ENCODE data around the gene API5. TPM values are rescaled to one million over a fixed set of nuclear protein-coding genes. Genes with fewer than 3 reads are reported as not detected.

API5 gene
- polyA plus RNA-seq, 1 experiment = 89.5 TPM

DNA sequence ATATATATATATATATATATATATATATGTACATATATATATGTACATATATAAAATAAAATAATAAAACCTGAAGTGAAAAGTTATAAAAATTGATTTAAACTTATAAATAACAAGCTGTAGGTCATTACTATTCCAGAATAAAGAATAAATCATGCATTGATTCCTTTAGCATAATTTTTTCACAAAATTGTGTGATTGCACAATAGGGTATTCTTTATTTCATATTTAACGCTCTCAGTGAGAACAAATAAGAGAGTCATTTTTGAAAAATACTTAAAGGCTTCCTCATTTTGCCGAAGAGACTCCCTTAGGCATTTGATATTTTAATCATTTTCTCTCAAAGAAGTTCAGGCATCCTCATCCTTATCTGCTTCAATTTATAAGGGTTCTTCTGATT lies 41.3 kb upstream of the API5 start:
- CTCF ChIA-PET = interaction anchor here (1.2 to 1.3 kb wide), 2 partner anchors 12 to 149 kb away, joined by 3 to 10 read pairs; no protein-coding TSS in a partner anchor
- POLR2A ChIA-PET = no interaction called here

DNA sequence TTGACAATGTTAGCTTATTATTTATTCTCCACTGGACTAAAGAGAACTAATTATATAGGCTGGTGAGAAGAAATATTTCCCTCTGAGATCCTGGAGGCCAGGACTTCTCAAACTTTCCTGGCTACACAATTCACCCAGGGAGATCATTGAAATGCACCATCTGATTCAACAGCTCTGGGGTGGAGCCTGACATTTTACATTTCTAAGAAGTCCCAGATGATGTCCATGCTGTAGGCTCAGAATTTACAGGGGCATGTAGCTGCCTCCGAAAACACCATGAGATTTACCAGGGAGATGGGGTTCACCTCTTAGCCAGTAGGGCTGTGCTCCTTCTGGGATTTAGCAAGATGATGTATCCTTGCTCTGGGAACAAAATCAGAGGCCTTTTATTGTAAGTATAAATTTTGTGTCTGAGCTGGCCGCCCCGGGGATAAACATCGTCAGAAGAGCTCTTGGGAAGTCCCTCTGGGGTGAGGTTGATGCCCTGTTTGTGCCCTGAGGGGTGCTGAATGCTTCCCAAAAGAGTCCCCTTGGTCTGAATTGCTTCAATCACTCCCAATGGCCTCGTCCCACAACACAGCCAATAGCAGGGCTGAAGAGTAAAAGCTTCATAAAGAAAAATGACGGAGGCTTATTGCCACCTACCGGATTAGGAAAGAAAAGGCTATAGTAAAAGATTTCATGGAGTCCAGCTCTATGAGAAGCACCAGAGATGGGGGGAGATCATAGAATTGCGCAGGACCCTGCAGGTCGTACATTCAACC lies 33.4 kb upstream of the API5 start:
- TF ChIP-seq, protein P1, sequence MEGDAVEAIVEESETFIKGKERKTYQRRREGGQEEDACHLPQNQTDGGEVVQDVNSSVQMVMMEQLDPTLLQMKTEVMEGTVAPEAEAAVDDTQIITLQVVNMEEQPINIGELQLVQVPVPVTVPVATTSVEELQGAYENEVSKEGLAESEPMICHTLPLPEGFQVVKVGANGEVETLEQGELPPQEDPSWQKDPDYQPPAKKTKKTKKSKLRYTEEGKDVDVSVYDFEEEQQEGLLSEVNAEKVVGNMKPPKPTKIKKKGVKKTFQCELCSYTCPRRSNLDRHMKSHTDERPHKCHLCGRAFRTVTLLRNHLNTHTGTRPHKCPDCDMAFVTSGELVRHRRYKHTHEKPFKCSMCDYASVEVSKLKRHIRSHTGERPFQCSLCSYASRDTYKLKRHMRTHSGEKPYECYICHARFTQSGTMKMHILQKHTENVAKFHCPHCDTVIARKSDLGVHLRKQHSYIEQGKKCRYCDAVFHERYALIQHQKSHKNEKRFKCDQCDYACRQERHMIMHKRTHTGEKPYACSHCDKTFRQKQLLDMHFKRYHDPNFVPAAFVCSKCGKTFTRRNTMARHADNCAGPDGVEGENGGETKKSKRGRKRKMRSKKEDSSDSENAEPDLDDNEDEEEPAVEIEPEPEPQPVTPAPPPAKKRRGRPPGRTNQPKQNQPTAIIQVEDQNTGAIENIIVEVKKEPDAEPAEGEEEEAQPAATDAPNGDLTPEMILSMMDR (IDR thresholded peaks at IDR 0.05; ENCODE audit: low read depth, low read length) = peak; percentile 48
- CTCF ChIA-PET = interaction anchor here (1.2 to 1.7 kb wide), 4 partner anchors 33 to 1831 kb away, joined by 3 to 8 read pairs (median 4); partner anchors contain the start of gene API5

More for the DNA sequence above, 41.3 kb upstream of the API5 start:
- no peak overlapping the region for H3K4me3 ChIP-seq (ENCODE audit: low read depth, low read length)
- no peaks in the 10 kb centered on the region for H3K27me3 ChIP-seq (ENCODE audit: control insufficient read depth, insufficient read depth, low read length)
- no peaks in the 10 kb centered on the region for H3K9me3 ChIP-seq (ENCODE audit: control insufficient read depth, insufficient read depth, low read length)
- H3K27ac ChIP-seq (ENCODE audit: low read depth, low read length) = no peak overlapping the region
- TF ChIP-seq, protein P1 (IDR thresholded peaks at IDR 0.05; ENCODE audit: low read depth, low read length) = no peak
- no peak for DNase-seq (ENCODE audit: low read depth, low spot score)

DNA sequence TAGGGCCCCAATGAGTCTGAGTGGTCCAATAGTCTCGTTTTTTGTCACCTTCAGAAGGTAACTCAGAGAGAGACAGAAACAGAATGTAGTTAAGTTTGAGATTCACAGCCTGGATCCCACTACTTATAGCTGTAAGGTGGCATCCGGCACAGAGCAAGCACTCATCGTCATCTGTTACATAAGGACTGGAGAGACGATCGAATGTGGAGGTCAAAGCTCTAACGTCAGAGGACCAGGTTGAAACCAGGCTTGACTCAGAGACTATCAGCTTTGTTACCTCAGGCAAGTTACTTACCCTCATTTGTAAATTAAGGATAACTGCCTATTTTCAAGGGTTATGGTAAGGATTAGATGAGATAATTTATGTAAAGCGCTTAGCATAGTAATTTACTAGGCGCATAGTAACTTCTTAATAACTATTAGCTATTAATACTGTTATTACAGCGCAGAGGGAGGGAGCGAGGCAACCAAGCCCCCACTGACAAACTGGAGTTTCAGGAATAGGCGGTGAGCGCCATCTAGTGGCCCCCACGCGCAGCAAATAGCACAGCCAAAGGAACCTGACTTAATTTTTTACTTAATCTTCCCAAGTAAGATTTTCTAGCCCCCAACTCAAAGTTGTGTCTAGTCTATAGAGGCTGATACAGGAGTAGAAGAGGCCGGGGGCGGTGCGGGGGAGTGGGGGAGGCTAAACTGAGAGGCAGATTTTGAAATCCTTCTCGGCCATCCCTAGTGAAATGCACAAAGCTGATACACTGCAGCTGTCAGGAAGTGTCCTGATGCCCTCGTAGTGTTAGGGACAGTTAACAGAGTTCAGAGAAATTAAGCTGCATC lies 29.0 kb upstream of the API5 start:
- ChIA-PET POLR2A (no interaction called here), CTCF (interaction anchor here (0.5 to 2.7 kb wide), 30 partner anchors 9 to 1822 kb away, joined by 3 to 17 read pairs (median 4); partner anchors contain the start of gene API5)
- Histone ChIP-seq H3K27ac (ENCODE audit: low read depth, low read length) (no peak overlapping the region), H3K9me3 (ENCODE audit: control insufficient read depth, insufficient read depth, low read length) (no peaks in the 10 kb centered on the region), H3K4me3 (ENCODE audit: low read depth, low read length) (no peak overlapping the region), H3K27me3 (ENCODE audit: control insufficient read depth, insufficient read depth, low read length) (no peaks in the 10 kb centered on the region)
- DNase-seq (ENCODE audit: low read depth, low spot score) = no peak
- TF ChIP-seq, protein P1 (IDR thresholded peaks at IDR 0.05; ENCODE audit: low read depth, low read length) = peak; percentile 89

More for the DNA sequence above, 33.4 kb upstream of the API5 start:
- POLR2A ChIA-PET = no interaction called here
- Histone ChIP-seq H3K4me3 (ENCODE audit: low read depth, low read length) (no peak overlapping the region), H3K9me3 (ENCODE audit: control insufficient read depth, insufficient read depth, low read length) (no peaks in the 10 kb centered on the region), H3K27me3 (ENCODE audit: control insufficient read depth, insufficient read depth, low read length) (no peaks in the 10 kb centered on the region), H3K27ac (ENCODE audit: low read depth, low read length) (no peak overlapping the region)
- DNase-seq (ENCODE audit: low read depth, low spot score) = no peak

DNA sequence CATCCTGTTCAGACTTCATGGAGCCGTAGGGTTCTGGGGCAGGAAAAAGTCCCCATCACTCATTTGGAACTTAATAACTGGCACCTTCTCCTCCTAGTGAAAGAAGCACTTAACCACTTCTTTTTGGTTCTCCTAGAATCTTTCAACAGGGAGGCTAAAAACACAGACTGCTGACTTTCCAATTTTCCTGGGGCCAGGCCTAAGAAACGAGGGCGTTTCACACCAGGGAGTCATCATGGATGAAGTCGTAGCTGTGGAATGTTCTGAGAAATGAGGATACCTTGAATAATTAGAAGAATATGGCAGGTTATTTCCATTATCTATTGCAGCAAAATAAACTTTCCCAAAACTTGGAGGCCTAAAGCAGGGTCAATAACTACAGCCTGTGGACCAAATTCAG lies 26.0 kb upstream of the API5 start:
- CTCF ChIA-PET = no interaction called here
- TF ChIP-seq, protein P1 (IDR thresholded peaks at IDR 0.05; ENCODE audit: low read depth, low read length) = no peak
- Histone ChIP-seq H3K27me3 (ENCODE audit: control insufficient read depth, insufficient read depth, low read length) (no peaks in the 10 kb centered on the region), H3K4me3 (ENCODE audit: low read depth, low read length) (no peak overlapping the region), H3K27ac (ENCODE audit: low read depth, low read length) (no peak overlapping the region), H3K9me3 (ENCODE audit: control insufficient read depth, insufficient read depth, low read length) (no peaks in the 10 kb centered on the region)
- POLR2A ChIA-PET = no interaction called here
- no peak for DNase-seq (ENCODE audit: low read depth, low spot score)

DNA sequence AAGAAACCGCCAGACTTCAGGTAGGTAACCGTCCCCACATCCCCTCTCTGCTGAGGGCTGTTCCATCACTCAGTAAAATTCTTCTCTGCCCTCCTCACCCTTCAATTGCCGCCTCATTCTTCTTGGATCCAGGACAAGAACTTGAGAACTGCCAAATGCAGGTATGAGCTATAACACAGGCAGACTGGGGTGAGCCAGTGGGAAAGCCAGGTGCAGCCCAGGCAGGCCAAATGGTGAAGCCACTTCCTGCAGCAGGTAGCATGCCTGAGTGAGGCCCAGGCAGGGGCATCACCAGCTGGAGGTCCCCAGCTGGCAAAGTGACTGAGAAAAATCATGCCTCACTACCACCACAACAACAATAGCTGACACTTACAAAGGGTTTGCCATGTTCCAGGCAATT lies 22.4 kb upstream of the API5 start:
- Histone ChIP-seq H3K27ac (ENCODE audit: low read depth, low read length) (no peak overlapping the region), H3K27me3 (ENCODE audit: control insufficient read depth, insufficient read depth, low read length) (no peaks in the 10 kb centered on the region), H3K4me3 (ENCODE audit: low read depth, low read length) (no peak overlapping the region), H3K9me3 (ENCODE audit: control insufficient read depth, insufficient read depth, low read length) (no peaks in the 10 kb centered on the region)
- ChIA-PET POLR2A (no interaction called here), CTCF (no interaction called here)
- DNase-seq (ENCODE audit: low read depth, low spot score) = no peak
- TF ChIP-seq, protein P1 (IDR thresholded peaks at IDR 0.05; ENCODE audit: low read depth, low read length) = no peak
